ENCODE measurements around the gene SIGLEC5.

Gene SIGLEC5

DNA sequence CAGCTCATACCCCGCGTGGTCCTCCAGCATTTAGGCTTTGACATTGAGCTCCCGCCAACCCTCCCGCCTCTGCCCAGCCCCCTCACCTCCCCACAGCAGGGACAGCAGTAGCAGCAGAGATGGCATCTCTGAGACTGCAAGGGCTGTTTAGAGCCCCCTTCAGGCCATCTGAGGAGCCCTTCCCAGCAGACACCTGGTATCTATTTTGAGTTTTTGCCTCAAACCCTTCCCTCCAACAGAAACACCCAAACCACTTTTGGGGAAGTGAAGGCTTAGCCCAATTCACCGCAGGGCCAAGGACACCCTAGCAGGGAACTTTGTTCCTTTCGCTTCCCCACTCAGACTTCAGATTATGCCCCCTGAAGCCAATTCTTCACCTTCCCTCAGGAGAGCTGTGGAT lies 65.4 kb downstream of the SIGLEC5 start:
- Histone ChIP-seq H3K27ac (no peak overlapping the region), H3K4me3 (no peak overlapping the region)
- no peak for TF ChIP-seq CTCF (IDR thresholded peaks at IDR 0.05)
- no peak for DNase-seq (ENCODE audit: low spot score)
